Ishikawa (cell line): Measurements from ENCODE around the gene XDH.

Experiments used
- CEBPB ChIP-seq: IDR thresholded peaks from 2 replicates; pipeline ENCODE4 v1.6.1; 2012
- CREB1 ChIP-seq: IDR thresholded peaks from 2 replicates; pipeline ENCODE4 v1.6.1; 2012; ENCODE audit warnings: low read depth
- EGR1 ChIP-seq: IDR thresholded peaks from 2 replicates; pipeline ENCODE4 v1.6.1; 2012
- EP300 ChIP-seq: IDR thresholded peaks from 2 replicates; pipeline ENCODE4 v1.6.1; 2012; ENCODE audit warnings: borderline replicate concordance
- FOXM1 ChIP-seq: IDR thresholded peaks from 2 replicates; pipeline ENCODE4 v1.6.1; 2012; ENCODE audit warnings: low read depth, borderline replicate concordance
- NFIC ChIP-seq: IDR thresholded peaks from 2 replicates; pipeline ENCODE4 v1.6.1; 2012
- RAD21 ChIP-seq: IDR thresholded peaks from 2 replicates; pipeline ENCODE4 v1.6.1; 2012; ENCODE audit warnings: low read depth
- TAF1 ChIP-seq: IDR thresholded peaks from 2 replicates; pipeline ENCODE4 v1.6.1; 2012; ENCODE audit warnings: low read depth, mild to moderate bottlenecking
- TCF12 ChIP-seq: IDR thresholded peaks from 2 replicates; pipeline ENCODE4 v1.6.1; 2012; ENCODE audit warnings: low read depth
- TEAD4 ChIP-seq: IDR thresholded peaks from 2 replicates; pipeline ENCODE4 v1.6.1; 2012
- YY1 ChIP-seq: IDR thresholded peaks from 2 replicates; pipeline ENCODE4 v1.6.1; 2012; ENCODE audit warnings: low read depth
- ZBTB7A ChIP-seq: IDR thresholded peaks from 2 replicates; pipeline ENCODE4 v1.6.1; 2012; ENCODE audit warnings: low read depth
- TF ChIP-seq, protein P1 (sequence below): IDR thresholded peaks from 2 replicates; pipeline ENCODE4 v1.6.1; 2012
- TF ChIP-seq, protein P2 (sequence below): IDR thresholded peaks from 2 replicates; pipeline ENCODE4 v1.6.1; 2012; ENCODE audit warnings: low read depth, mild to moderate bottlenecking
- TF ChIP-seq, protein P3 (sequence below): IDR thresholded peaks from 2 replicates; pipeline ENCODE4 v1.6.1; 2012

XDH gene

DNA sequence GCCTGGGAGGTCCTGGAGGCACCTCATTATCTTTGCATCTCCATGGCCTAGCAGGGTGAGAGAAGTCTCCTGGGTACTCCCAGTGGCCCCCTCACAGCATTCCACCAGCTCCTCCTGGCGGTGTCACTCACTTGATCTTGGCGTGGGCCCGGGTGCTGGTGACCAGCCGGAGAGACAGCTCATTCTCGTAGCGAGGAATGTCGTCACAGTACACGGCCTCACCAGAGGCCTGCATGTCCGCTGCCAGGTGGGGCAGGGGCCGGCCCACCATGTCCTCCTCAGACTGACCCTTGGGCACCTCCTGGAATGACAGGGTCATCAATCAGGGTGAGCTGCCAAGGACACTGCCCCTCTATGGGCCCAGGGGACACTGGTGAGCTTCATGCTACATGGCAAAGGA is 42.4 kb downstream of the XDH start:
- TF ChIP-seq ZBTB7A = no peak
- no peak for TF ChIP-seq CREB1

DNA sequence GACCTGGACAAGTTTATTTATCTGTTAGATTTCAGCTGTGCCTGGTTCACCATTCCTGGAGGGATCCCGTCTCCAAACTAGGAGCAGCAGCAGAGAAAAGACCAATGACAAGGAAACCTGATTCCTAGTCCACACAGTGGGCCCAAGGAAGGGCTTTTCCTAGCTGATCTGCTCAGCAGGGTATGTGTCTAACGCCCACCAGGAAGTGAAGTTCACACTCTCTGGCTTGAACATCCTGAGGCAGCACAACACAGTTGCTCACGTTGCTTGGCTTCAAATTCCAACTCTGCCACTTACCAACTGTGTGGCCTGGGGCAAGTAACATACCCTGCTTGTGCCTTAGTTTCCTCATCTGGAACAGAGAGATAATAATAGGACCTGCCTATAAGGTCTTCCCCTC is 42.9 kb downstream of the XDH start:
- TF ChIP-seq, protein P1, sequence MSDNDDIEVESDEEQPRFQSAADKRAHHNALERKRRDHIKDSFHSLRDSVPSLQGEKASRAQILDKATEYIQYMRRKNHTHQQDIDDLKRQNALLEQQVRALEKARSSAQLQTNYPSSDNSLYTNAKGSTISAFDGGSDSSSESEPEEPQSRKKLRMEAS = no peak
- TF ChIP-seq FOXM1 (no peak), RAD21 (no peak), CREB1 (no peak), EP300 (no peak), YY1 (no peak), CEBPB (no peak), TAF1 (no peak), EGR1 (no peak), TCF12 (no peak), ZBTB7A (no peak), NFIC (no peak), TEAD4 (no peak)
- TF ChIP-seq, protein P2, sequence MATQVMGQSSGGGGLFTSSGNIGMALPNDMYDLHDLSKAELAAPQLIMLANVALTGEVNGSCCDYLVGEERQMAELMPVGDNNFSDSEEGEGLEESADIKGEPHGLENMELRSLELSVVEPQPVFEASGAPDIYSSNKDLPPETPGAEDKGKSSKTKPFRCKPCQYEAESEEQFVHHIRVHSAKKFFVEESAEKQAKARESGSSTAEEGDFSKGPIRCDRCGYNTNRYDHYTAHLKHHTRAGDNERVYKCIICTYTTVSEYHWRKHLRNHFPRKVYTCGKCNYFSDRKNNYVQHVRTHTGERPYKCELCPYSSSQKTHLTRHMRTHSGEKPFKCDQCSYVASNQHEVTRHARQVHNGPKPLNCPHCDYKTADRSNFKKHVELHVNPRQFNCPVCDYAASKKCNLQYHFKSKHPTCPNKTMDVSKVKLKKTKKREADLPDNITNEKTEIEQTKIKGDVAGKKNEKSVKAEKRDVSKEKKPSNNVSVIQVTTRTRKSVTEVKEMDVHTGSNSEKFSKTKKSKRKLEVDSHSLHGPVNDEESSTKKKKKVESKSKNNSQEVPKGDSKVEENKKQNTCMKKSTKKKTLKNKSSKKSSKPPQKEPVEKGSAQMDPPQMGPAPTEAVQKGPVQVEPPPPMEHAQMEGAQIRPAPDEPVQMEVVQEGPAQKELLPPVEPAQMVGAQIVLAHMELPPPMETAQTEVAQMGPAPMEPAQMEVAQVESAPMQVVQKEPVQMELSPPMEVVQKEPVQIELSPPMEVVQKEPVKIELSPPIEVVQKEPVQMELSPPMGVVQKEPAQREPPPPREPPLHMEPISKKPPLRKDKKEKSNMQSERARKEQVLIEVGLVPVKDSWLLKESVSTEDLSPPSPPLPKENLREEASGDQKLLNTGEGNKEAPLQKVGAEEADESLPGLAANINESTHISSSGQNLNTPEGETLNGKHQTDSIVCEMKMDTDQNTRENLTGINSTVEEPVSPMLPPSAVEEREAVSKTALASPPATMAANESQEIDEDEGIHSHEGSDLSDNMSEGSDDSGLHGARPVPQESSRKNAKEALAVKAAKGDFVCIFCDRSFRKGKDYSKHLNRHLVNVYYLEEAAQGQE = no peak
- TF ChIP-seq, protein P3, sequence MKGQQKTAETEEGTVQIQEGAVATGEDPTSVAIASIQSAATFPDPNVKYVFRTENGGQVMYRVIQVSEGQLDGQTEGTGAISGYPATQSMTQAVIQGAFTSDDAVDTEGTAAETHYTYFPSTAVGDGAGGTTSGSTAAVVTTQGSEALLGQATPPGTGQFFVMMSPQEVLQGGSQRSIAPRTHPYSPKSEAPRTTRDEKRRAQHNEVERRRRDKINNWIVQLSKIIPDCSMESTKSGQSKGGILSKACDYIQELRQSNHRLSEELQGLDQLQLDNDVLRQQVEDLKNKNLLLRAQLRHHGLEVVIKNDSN = no peak

DNA sequence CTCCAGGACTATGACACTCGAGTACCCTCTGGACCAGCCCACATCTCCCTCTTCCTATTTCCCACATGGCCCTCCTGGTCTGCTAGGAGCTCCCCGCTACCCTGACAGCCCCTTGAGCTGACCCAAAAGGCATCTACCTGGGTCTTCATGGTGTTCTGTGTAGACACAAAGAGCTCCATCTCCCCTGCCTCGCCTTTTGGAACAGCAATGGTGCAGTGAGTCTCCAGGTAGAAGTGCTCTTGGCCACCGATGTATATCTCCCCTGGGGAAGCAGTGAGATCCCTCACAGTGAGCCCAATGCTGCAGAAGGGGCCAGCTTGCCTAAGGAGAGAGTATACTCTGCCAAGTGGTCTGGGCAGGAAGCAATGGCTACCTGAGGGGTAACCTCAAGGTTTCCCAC is 47.8 kb downstream of the XDH start:
- TF ChIP-seq CEBPB (no peak), TEAD4 (no peak), ZBTB7A (no peak), TAF1 (no peak), NFIC (no peak), EP300 (no peak), RAD21 (no peak), YY1 (no peak), CREB1 (no peak), FOXM1 (no peak), EGR1 (no peak), TCF12 (no peak)
- TF ChIP-seq, protein P2 = no peak
- TF ChIP-seq, protein P3 = no peak

DNA sequence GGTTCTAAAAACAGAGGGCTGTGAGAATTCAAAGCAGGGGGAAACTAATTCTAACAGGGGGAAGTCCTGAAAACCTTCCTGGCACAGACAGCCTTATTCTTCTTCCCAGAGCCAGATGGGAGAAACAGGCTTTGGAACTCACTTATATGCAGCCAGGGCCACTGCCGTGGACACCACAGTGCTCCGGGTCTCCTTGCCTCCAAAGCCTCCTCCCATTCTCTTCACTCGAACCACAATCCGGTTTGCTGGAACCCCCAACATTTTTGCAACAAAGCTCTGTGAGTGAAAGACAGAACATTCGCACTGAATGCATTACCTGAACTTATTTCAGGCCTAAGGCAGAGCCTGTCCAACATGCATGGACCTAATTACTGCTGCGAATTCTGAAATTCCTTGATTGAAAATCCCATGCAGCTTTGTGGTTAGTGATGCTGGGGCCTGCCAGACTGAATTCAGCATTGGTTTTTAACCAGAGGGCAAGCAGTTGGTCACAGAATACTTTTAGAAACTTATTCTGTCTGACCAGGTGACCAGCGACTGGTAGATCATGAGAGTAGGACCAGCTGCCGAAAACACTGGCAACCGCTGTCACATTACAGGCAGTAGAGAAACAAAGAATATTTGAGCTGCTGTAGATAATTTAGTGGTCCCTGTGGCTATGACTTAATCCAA is 48.6 kb downstream of the XDH start:
- TF ChIP-seq NFIC (no peak), CEBPB (no peak), CREB1 (no peak), ZBTB7A (no peak), EP300 (no peak), TAF1 (no peak)
- TF ChIP-seq, protein P1 = no peak
- TF ChIP-seq, protein P2 = no peak

DNA sequence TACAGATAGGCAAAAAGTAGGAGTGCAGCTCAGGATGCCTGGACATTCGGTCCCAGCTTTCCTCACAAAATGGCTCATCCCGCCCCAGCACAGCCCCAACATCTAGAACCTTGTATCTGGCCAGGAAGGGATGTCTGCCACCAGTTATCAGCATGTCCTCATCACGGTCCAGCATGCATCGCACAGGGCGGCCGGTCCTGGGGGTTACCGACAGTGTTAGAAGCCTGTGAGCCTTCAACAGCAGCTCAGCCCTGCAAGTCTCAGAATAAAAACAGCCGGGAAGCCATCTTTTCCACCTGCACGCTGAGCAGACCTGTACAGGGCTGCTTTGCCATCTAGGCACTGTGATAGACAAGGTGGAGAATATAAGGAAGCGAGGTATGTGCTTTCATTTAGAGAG is 49.2 kb downstream of the XDH start:
- TF ChIP-seq, protein P1 = no peak
- TF ChIP-seq TCF12 (no peak), NFIC (no peak), TEAD4 (no peak), ZBTB7A (no peak), EP300 (no peak), CREB1 (no peak), YY1 (no peak), CEBPB (no peak), RAD21 (no peak)
- TF ChIP-seq, protein P2 = no peak
- TF ChIP-seq, protein P3 = no peak
